GM21619 (cell line): ENCODE data around the gene SLC2A6.

Source experiments
- ATAC-seq: cut with Tn5 transposase; IDR thresholded peaks from one replicate; pipeline ENCODE4 v1.9.1; 2021; ENCODE audit not compliant: unreplicated experiment

The SLC2A6 gene, protein sequence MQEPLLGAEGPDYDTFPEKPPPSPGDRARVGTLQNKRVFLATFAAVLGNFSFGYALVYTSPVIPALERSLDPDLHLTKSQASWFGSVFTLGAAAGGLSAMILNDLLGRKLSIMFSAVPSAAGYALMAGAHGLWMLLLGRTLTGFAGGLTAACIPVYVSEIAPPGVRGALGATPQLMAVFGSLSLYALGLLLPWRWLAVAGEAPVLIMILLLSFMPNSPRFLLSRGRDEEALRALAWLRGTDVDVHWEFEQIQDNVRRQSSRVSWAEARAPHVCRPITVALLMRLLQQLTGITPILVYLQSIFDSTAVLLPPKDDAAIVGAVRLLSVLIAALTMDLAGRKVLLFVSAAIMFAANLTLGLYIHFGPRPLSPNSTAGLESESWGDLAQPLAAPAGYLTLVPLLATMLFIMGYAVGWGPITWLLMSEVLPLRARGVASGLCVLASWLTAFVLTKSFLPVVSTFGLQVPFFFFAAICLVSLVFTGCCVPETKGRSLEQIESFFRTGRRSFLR

DNA sequence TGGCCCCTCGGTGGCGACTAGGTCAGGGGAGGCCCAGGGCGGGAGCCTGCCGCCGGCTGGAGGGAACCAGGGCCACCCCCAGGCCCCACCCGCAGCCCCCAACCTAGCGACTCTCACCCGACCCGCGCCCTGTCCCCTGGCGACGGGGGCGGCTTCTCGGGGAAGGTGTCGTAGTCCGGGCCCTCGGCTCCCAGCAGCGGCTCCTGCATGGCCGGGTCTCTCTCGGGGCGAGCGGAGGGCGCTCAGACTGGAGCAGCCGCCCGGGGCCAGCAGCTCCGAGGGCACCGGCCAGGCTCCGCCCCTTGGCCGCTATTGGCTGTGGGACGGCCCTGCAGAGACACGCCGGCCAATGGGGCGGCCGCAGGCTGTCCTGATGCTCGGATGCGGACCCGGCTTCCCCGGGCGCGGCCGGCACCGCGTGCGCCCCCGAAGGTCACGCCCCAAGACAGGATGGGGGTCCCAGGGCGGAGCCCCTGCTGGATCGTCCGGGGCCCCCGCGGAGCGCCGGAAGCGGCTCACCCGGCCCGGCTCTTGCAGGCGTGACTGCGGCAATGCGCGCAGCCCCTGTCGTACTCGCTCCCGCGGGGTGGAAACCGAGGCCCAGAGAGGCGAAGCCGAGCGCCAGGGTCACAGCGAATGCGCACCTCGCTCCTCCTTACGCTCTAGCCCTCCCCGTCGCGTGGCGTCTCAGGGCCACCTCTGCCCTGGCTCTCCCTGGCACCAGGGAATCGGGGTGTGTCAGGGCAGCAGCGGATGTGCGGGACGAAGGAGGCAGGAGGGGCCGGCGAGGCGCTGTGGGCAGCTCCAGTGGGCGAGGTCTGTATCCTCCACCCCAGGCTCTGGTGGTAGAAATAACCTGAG, at the start of gene SLC2A6:
Gene SLC2A6 (minus strand): TSS at position 249 of the 861 bp plus-strand sequence. CDS start 40 bp downstream, at position 209.
- ATAC-seq, result peak; percentile 91

DNA sequence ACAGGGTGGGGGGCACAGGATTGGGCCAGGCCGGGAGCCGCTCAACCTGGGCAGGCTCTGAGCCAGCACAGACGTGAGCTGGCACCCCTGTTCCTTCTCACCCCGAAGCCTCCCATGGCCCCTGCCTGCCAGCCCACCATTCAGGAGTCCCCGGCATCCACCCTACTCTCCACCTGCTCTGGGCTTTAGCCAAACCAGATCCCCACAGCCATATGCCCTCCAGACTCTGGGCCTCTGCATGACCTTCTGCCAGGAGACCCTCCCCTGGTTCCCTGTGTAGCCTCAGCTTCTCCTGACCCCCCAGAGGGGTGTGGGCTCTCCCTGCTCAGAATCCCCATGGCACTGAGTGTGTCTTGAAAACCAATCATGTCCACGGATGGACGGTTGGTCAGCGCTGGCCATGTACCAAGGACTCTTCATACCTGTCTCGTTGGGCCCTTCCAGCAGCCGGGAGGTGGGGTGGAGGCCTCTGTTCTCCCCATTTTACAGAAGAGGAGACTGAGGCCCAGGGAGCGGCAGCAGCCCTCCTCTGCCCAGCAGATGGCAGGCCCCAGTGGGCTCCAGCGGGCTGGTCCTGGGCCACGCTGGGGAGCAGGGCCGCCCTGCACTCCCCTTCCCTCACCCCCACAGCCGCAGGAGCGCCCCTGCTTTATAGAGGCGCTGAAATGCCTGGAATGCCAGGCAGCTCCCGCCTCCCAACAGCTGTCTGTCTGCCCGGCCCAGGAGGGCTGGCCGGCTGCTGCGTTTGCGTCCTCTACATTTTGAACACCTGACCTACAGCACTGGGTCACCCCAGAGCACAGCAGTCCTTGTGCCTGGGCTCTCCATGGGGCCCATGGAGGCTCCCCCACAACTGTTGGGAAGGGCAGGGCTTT, 49.3 kb upstream of the SLC2A6 start:
- no peak for ATAC-seq

DNA sequence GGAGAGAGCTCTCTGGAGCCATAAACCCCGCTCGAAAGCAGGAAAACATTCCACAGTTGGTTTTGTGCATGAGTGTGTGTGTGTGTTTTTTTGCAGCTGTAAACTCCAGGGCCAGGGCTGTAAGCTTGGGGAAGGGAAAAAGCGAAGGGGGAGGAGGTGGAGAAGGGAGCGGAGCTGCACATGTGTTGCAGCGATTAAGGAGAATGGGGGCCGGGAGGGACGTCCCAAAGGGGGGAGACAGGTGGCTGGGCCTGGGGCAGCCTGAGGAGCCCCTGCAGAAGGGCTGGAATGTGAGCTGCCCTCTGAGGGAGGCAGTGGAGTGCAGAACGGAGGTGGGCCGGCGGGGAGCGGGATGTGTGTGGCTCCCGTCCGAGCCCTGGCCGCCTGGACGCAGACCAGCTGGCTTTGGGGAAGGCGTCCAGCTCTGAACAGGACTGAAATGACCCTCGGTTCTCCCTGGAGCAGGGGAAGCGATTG, 48.6 kb upstream of the SLC2A6 start:
- ATAC-seq, result no peak

DNA sequence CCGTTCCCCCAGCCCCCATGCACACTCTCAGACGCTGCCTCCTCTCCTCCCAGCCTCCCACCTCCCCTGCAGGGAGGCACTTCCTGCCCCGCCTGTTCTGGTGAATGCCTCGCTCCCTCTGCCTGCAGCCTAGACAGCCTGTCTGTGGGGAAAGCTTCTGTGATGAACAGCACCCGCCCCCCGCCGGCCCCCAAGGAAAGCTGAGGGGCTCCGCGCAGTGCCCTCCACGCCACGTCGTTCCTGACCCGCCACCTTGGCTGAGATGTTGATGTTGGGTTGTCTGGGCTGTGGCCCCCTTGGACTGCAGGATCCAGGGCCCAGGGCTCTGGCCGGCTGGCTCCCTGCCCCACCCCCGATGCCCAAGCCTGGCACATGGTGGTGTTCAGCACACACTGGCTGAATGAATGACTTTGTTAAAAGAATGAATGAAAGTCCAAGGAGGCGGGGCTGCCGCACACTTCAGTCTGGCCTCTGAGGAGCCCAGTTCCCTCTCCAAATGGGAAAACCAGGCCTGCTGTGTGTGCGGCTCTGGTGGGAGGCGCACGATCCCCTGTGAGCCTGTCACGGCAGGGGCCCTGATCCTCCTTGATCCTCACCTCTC, 47.9 kb upstream of the SLC2A6 start:
- no peak for ATAC-seq

DNA sequence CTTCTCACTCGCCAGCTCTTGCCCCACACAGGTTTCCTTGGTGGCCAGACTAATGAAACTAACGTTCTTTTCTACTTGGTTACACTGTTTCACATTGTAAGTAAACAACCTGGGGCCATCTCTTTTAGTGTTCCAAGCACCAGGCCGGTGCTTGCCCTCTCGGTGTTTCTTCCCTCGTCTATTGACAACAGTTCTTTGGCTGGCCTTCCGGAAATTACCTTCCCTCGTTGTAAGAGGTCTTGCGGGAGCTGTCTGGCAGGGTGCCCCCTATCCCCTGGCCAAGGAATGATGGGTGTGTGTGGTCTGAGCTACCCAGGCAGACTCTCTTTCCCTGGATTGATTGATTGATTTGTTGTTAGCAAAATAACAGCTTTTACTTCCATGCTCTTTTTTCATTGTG, 46.8 kb upstream of the SLC2A6 start:
- ATAC-seq, result no peak

DNA sequence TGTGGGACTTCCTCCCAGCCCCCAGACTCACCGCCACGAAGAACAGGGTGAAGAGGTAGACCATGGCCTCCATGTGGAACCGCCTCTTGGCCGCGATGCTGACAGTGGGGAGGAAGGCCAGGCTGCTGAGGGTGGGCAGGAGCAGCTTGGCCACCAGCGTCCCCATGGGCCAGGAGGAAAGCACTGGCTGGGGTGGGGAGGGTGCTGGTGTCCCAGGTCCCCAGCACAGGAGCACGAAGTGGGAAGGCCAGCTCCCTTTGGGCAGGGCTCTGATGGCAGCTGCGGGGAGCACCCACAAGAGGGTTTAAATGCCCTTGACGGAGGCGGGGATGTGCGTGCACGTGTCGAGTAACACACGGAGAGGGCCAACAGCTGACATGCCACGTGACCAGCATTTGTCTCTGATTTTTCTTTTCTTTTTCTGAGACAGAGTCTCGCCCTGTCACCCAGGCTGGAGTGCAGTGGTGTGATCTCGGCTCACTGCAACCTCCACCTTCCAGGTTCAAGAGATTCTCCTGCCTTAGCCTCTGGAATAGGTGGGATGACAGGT, 45.9 kb upstream of the SLC2A6 start, which contains the start of gene MYMK:
Gene MYMK (minus strand): TSS at position 281 of the 550 bp plus-strand sequence. CDS start 115 bp downstream, at position 166.
- no peak for ATAC-seq

DNA sequence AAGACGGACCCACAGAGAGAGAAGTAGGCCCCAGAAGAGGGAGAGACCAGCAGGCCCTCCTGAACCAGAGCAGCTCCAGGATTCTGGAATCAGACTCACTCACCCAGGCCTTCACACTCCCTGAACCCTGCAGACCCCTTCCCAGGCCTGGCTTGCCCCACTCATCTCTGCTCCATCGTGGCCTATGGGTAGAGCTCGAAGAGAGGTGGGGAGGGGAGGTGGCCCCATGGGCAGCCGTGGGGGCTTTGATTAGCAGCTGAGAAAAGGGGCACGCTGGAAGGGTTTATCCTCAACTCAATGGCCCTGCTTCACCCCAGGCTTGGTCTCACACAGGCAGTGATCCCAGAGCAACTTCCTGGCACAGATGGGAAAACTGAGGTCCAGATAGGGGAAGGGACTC, 45.2 kb upstream of the SLC2A6 start:
- ATAC-seq, result no peak

DNA sequence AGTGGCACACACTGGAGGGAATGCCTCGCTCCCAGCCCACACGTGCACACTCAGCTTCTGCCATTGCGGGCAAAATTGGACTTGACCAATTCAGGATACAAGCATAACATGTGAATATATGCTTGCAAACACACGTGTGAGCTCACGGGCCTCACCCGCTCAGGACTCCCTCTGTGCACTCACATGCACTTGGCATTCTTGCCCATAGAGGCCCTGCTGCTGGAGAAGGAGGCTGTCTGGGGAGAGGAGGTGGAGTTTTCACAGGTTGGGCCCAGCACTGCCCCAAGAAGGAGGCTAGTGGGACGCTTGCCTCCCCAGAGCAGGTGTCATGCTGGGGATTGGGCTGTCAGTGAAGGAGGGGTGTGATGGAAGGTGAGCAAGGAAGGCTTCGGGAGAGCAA, 44.2 kb upstream of the SLC2A6 start:
- ATAC-seq, result no peak

DNA sequence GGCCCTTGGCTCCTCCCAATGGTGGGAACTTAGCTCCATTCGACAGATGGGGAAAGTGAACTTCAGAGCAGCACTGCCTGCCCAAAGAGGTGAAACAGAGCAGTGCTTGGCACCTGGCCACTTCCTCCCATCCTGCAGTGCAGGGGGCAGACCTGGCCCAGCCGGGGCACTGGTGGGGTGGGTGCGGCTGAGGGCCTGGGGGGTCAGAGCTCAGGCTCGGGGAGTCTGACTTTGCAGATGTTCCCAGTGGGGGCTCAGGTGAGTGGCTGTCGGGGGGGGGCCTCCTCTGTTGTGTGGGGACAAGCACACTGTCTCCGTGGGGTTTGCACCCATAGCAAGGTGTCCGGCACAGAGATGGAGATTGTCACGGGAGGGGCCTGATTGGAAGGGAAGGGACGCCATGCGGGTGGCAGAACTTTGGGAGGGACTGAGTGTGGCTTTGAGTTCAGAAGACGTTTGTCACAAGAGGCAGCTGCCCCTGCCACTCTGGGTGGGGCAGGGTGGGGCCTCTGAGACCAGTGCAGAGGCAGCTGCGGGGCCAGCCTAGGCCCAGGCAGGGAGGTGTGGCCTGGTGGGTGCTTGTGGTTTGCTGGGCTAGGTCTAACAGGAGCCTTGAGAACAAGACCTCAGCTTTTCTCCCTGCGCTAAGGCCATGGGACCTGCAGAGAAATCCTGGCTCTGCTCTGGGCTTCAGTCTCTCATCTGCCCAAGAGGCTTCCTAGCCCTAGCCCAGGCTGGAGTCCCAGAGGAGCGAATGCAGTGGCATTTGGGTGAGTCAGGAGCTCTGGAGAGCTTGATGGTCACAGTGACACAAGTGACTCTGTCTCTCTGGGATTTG, 43.4 kb upstream of the SLC2A6 start:
- ATAC-seq, result no peak

DNA sequence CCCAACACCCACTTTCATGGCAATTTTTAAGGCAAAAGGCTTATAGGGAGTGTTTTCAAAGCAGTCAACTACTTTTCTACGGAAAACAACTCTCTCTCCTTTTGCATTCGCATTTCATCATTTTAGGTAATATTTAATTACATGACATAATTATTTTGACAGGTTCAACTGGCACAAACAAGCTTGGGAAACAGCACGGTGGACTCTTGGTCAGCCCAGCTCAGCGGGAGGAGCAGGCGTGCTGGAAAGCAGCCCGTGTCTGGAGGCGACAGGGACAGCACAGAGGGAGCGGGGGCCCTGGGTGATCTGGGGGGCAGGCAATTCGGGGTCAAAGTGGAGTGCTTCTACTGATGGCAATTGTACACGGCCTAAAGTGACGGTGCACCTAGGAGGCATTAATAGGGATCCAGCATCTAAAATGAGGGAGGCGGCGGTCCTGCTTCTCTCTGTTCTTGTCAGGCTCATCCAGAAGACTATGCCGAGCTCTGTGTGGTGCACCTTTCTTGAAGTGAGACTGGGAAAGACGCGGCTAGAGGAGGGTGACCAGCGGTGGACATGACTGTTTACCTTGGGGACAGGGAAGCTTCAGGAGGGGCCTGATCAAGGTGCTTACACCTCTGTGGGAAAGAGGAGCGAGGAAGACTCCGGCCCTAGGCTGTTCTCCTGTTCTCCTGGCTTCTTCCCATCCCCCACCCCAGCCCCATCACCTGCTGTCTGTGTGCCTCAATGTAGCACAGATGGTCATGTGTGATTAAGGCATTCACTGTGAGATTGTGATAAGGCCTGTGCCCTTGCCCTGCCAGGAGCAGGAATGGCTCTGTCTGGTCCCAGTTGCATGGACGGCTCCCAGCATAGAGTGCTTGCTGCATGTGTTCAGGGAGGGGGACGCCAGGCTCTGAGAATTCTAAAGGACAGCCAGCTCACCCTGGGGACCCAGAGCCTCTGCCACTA, 42.5 kb upstream of the SLC2A6 start:
- ATAC-seq, result no peak

DNA sequence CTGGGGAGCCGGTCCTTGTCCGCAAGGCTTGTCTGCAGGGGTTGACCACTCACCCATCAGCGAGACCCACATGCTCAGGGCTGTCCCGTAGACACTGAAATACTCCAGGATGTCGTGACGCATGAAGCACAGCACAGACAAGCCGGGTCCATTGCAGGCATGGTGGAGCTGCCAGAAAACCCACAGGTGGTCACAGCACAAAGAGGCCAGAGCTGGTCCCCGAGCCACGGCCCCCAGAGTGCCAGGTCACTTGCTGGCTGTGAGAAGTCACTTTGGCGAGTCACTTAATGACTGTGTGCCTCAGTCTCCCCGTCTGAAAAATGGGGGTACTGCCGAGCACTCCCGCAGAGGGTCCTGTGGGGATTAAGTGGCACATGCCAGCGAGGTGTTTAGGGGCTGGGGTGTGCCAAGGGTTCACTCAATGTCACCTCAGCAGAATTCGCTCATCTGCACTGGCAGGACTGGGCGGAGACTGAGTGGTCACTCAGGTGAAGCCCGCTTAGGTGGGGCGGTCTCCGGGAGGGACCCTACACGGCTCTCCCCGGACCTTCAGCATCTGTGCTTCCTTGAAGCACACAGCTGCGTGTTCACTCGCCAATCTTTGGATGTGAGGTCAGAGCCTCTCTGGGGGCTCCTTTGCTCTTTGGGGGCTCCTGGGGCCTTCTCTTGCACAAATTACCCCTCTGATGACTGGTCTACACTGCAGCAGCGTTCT, 41.4 kb upstream of the SLC2A6 start:
- no peak for ATAC-seq

DNA sequence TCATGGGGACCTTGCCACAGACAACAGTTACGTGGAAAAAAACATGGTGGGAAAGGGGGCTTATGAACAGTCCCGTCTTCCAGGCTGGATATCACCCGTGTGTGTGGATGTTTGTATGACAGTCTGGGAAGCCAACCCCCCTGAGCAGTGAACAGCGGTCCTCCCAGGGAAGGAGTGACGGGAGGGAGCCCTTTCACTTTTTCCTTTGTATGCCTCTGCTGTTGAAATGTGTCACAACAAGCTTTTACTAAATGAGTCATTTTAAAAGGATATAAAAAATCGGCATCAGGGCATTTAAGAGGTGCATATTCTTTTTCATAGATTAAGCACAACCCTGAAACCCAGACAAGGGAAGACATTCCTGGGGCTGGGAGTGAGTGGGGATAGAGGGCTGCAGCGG, 40.8 kb upstream of the SLC2A6 start:
- ATAC-seq, result no peak

DNA sequence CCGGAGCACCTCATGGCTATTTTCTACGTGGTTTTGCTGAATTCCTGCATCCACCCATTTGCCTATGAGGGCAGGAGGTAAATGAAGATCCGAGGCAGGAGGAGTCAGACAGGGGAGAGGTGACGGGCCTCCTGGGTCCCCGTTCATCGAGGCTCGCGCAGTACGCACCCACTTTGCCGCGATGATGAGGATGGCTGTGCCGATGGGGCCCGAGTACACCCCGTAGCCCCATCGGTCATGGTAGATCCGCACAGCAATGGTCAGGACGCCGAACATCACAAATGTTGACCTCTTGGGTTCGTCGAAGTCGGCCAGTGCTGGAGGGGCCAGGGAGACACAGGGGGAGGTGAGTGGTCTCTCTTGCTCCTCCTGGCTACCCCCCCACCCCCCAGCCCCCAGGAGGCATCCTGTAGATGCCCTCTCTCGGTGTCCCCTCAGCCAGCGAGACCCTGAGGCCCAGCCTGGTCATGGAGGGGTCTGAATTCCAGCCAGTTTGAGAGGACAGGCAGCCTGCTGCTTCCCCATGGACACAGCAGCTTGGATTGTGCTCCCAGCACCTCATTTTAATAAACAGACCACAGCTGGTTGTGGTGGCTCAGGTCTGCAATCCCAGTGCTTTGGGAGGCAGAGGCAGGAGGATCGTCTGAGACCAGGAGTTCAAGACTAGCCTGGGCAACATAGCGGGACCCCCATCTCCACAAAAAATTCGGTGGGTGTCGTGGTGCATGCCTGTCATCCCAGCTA, 40.0 kb upstream of the SLC2A6 start:
- no peak for ATAC-seq

DNA sequence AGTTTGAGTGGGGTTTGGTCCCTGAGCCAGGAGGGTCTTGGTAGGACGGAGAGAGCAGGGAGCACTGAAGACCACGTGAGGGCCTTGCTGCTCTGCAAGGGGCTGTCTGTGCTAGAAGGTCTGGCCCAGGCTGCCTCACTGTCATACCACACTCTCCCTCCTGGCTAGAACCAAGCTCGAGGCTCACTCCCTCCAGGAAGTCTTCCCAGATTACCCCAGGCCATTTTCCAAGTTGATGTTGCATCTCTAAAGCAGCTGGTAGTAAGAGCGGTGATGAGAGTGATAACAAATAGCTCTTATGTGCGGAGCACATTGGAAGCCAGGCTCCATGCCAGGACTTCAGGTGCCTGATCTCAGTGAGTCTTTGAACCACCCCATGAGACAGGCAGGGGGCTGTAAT, 39.3 kb upstream of the SLC2A6 start:
- ATAC-seq, result no peak

DNA sequence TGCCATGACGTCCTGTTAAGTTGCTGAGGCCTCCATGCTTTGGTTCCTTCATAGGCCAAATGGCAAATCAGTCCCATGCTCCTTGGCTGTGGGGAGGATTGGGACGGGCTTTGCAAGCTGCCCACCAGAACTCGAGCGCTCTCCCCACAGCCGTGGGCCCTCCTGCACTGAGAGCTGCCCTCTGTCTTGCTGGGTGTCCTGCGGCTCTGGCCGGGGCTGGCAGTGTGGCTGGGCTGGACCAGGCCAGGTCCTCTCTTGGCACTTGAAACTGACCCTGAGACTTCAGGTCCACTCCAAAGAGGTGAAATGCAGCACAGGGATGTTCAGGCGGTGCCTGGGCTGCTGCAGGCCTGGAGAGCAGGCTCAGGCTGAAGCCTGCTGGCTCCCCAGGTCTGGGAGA, 38.8 kb upstream of the SLC2A6 start:
- ATAC-seq, result no peak

DNA sequence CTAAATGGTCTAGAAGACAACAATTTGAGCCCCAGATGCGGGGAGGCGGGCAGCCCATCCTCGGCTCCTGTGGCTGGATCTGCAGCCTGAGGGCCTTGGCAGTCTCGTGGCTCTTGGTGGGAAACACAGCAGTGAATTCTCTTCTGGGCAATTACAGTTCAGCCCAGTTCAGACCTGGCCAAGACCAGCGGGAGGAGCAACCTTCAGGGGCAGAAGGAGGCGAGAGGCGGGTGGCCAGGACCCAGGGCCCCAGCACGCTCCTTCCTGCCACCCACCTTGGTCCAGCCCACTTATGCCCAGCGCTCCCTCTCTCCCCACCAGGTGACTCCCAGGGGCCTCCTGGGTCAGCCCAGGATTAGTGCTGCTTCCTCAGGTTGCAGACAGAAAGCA, 38.1 kb upstream of the SLC2A6 start:
- ATAC-seq, result no peak
